Lower lobe of right lung (tissue), 2 donors: ENCODE data around the gene PELI3. TPM values are rescaled to one million over a fixed set of nuclear protein-coding genes. Genes with fewer than 3 reads are reported as not detected.

ENCODE experiments used
- ATAC-seq, 2 donors: fragments of 200-7000 bp; cut with Tn5 transposase; one replicate each; pipeline ENCODE4 v1.9.1; 2020 to 2022; ENCODE audit warnings: mild to moderate bottlenecking in 2 of 2, moderate library complexity in 2 of 2
- DNase-seq: peaks from one replicate; pipeline ENCODE4 v3.0.0-alpha.2; 2020
- H3K27ac ChIP-seq: fragments of 200-600 bp; one replicate; pipeline ENCODE4 v1.8.0; 2022
- H3K27me3 ChIP-seq: fragments of 200-600 bp; one replicate; pipeline ENCODE4 v1.8.0; 2022; ENCODE audit warnings: low read depth
- H3K36me3 ChIP-seq: fragments of 200-600 bp; one replicate; pipeline ENCODE4 v1.8.0; 2022; ENCODE audit warnings: mild to moderate bottlenecking
- H3K4me1 ChIP-seq: fragments of 200-600 bp; one replicate; pipeline ENCODE4 v1.8.0; 2022
- H3K4me3 ChIP-seq: fragments of 200-600 bp; one replicate; pipeline ENCODE4 v1.8.0; 2022; ENCODE audit warnings: mild to moderate bottlenecking
- H3K9me3 ChIP-seq: fragments of 200-600 bp; one replicate; pipeline ENCODE4 v1.8.0; 2022
- CTCF ChIP-seq: fragments of 200-600 bp; IDR thresholded peaks from one replicate; pipeline ENCODE4 v1.8.0; 2022; ENCODE audit warnings: antibody characterized with exemption, mild to moderate bottlenecking
- intact Hi-C: fragments of 100-400 bp; cut with DNase I; formaldehyde crosslinking; loops from one replicate; pipeline ENCODE4 v1.11.0; 2022
- total RNA-seq: library from RNA; stranded (reverse); fragmentation: NEBNext Ultra II Directional; extraction: Animal tissue kit (Norgen Biotek cat#: 25700); gene quantifications from one replicate; pipeline ENCODE4 v1.2.1, GENCODE V29; 2021
- donor health status: DM: no; HTN: yes; CAD: no; lungs with severe emphysema.

PELI3 gene
- total RNA-seq, 1 donor from 2014 or later: 21.4 TPM

GRCh38 chr11:66447012-66447411, 19.7 kb upstream of the PELI3 start:
- Histone ChIP-seq H3K27ac (no peak overlapping the region), H3K9me3 (peaks cover 11% of the 10 kb centered on the region), H3K4me3 (no peak overlapping the region), H3K36me3 (no peaks in the 10 kb centered on the region), H3K27me3 (no peaks in the 10 kb centered on the region), H3K4me1 (peaks cover 9% of the 10 kb centered on the region)
- no peak for TF ChIP-seq CTCF
- DNase-seq: no peak
- no peak for ATAC-seq
- intact Hi-C loops: no loop called here

- no peak for TF ChIP-seq CTCF
- no peak for DNase-seq
- H3K4me3 ChIP-seq: no peak overlapping the region
- intact Hi-C loops: no loop called here
- H3K27me3 ChIP-seq: no peaks in the 10 kb centered on the region
- H3K4me1 ChIP-seq: peaks cover 9% of the 10 kb centered on the region
- no peaks in the 10 kb centered on the region for H3K36me3 ChIP-seq
- no peak for ATAC-seq
- H3K9me3 ChIP-seq: peaks cover 4% of the 10 kb centered on the region
- no peak overlapping the region for H3K27ac ChIP-seq
These were observed 18.2 kb upstream of the PELI3 start for GRCh38 chr11:66448523-66448922.

GRCh38 chr11:66450560-66450959, 16.1 kb upstream of the PELI3 start:
- Histone ChIP-seq H3K27ac (no peak overlapping the region), H3K36me3 (no peaks in the 10 kb centered on the region), H3K4me3 (no peak overlapping the region), H3K4me1 (no peaks in the 10 kb centered on the region), H3K9me3 (no peaks in the 10 kb centered on the region), H3K27me3 (no peaks in the 10 kb centered on the region)
- ATAC-seq: no peak
- TF ChIP-seq CTCF: no peak
- no peak for DNase-seq
- intact Hi-C loops: no loop called here

GRCh38 chr11:66451663-66452062, 15.0 kb upstream of the PELI3 start:
- no peak for TF ChIP-seq CTCF
- DNase-seq (no peak), ATAC-seq (no peak)
- Histone ChIP-seq H3K9me3 (no peaks in the 10 kb centered on the region), H3K36me3 (no peaks in the 10 kb centered on the region), H3K27me3 (no peaks in the 10 kb centered on the region), H3K4me1 (no peaks in the 10 kb centered on the region), H3K4me3 (no peak overlapping the region), H3K27ac (no peak overlapping the region)
- intact Hi-C loops: no loop called here

GRCh38 chr11:66454247-66454646, 12.5 kb upstream of the PELI3 start:
- H3K36me3 ChIP-seq: no peaks in the 10 kb centered on the region
- intact Hi-C loops: no loop called here
- no peak overlapping the region for H3K27ac ChIP-seq
- no peaks in the 10 kb centered on the region for H3K4me1 ChIP-seq
- H3K4me3 ChIP-seq: no peak overlapping the region
- ATAC-seq: no peak
- DNase-seq: no peak
- no peaks in the 10 kb centered on the region for H3K9me3 ChIP-seq
- no peaks in the 10 kb centered on the region for H3K27me3 ChIP-seq
- TF ChIP-seq CTCF: no peak

GRCh38 chr11:66454828-66455227, 11.9 kb upstream of the PELI3 start:
- no peaks in the 10 kb centered on the region for H3K4me1 ChIP-seq
- intact Hi-C loops: no loop called here
- DNase-seq (no peak), ATAC-seq (no peak)
- no peaks in the 10 kb centered on the region for H3K27me3 ChIP-seq
- no peak for TF ChIP-seq CTCF
- no peaks in the 10 kb centered on the region for H3K36me3 ChIP-seq
- H3K4me3 ChIP-seq: no peak overlapping the region
- no peak overlapping the region for H3K27ac ChIP-seq
- no peaks in the 10 kb centered on the region for H3K9me3 ChIP-seq
